ENCODE results near the gene ELL2.

DNA sequence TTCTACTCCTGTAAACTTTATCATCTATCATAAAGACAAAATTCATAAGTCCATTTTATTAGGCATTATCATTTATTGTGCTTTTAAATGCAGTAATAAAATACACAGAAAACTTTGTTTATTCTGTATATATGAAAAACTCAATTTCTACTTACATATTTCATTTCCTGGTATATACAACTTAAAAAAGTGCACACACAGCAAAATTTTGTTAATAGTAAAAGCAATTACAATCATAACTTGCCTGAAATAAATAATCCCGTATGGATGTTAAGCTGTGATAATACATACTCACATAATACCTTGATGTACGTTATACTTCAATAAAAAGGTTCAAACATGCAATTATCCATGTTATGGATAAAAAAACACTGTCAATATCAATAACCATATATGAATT, 19.2 kb downstream of the ELL2 start:
- TF ChIP-seq, protein P1, sequence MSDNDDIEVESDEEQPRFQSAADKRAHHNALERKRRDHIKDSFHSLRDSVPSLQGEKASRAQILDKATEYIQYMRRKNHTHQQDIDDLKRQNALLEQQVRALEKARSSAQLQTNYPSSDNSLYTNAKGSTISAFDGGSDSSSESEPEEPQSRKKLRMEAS (IDR thresholded peaks at IDR 0.05; ENCODE audit: low read depth, low read length) = no peak
- TF ChIP-seq POLR2A (IDR thresholded peaks at IDR 0.05; ENCODE audit: extremely low read depth, insufficient read length) = no peak
- TF ChIP-seq, protein P2, sequence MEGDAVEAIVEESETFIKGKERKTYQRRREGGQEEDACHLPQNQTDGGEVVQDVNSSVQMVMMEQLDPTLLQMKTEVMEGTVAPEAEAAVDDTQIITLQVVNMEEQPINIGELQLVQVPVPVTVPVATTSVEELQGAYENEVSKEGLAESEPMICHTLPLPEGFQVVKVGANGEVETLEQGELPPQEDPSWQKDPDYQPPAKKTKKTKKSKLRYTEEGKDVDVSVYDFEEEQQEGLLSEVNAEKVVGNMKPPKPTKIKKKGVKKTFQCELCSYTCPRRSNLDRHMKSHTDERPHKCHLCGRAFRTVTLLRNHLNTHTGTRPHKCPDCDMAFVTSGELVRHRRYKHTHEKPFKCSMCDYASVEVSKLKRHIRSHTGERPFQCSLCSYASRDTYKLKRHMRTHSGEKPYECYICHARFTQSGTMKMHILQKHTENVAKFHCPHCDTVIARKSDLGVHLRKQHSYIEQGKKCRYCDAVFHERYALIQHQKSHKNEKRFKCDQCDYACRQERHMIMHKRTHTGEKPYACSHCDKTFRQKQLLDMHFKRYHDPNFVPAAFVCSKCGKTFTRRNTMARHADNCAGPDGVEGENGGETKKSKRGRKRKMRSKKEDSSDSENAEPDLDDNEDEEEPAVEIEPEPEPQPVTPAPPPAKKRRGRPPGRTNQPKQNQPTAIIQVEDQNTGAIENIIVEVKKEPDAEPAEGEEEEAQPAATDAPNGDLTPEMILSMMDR (IDR thresholded peaks at IDR 0.05; ENCODE audit: low read depth, low read length) = no peak

All from NB4 (cell line).